Keratinocyte (primary cell): Measurements from ENCODE around the gene AOPEP. TPM values are rescaled to one million over a fixed set of nuclear protein-coding genes. Genes with fewer than 3 reads are reported as not detected.

Experiments
- DNase-seq: peaks from one replicate; pipeline ENCODE4 v3.0.0-alpha.2; 2011; ENCODE audit warnings: low read depth, missing footprints, low spot score
- FAIRE-seq: peaks from 2 replicates; lab custom pipeline; 2011; peaks lifted over from hg19 to GRCh38; lab: Jason Lieb, UNC
- H2AFZ ChIP-seq: 2 replicates; pipeline ENCODE4 v1.6.0; 2012; ENCODE audit warnings: low read length, control low read depth, inconsistent platforms; ENCODE audit not compliant: control insufficient read depth
- H3K27ac ChIP-seq: 2 replicates; pipeline ENCODE4 v1.5.1; 2011; ENCODE audit warnings: low read length; ENCODE audit not compliant: control insufficient read depth, insufficient read depth
- H3K27me3 ChIP-seq: 3 replicates; pipeline ENCODE4 v1.6.0; 2011; ENCODE audit warnings: low read length; ENCODE audit not compliant: control insufficient read depth, insufficient read depth; ENCODE audit errors: extremely low read depth
- H3K36me3 ChIP-seq, 2 experiments: 2 replicates in 1 of 2; 3 replicates in 1 of 2; pipeline ENCODE4 v1.5.1; 2011; ENCODE audit warnings: low read length in 2 of 2, mild to moderate bottlenecking in 1 of 2; ENCODE audit not compliant: control insufficient read depth in 2 of 2, insufficient read depth in 2 of 2; ENCODE audit errors: extremely low read depth in 1 of 2
- H3K4me1 ChIP-seq: 3 replicates; pipeline ENCODE4 v1.5.1; 2011; ENCODE audit warnings: low read length; ENCODE audit not compliant: control insufficient read depth, insufficient read depth; ENCODE audit errors: extremely low read depth
- H3K4me2 ChIP-seq: 3 replicates; pipeline ENCODE4 v1.6.0; 2011; ENCODE audit warnings: low read depth, low read length; ENCODE audit not compliant: control insufficient read depth, insufficient read depth; ENCODE audit errors: extremely low read depth
- H3K4me3 ChIP-seq, 3 experiments: fragments of 200-600 bp in 1 of 3; sonication (generic) in 1 of 3; 2 replicates in 2 of 3; 3 replicates in 1 of 3; pipeline ENCODE4 v1.5.1; 2011 to 2016; ENCODE audit warnings: low read length in 3 of 3, mild to moderate bottlenecking in 3 of 3, control low read depth in 2 of 3, inconsistent platforms in 1 of 3, low read depth in 1 of 3, mixed read lengths in 1 of 3, mixed run types in 1 of 3, moderate library complexity in 1 of 3; ENCODE audit not compliant: control insufficient read depth in 2 of 3, insufficient read depth in 2 of 3; ENCODE audit errors: extremely low read depth in 1 of 3
- H3K79me2 ChIP-seq: 2 replicates; pipeline ENCODE4 v1.6.0; 2012; ENCODE audit warnings: low read length; ENCODE audit not compliant: control insufficient read depth, insufficient read depth
- H3K9ac ChIP-seq: 3 replicates; pipeline ENCODE4 v1.6.0; 2011; ENCODE audit warnings: low read length; ENCODE audit not compliant: control insufficient read depth, insufficient read depth; ENCODE audit errors: extremely low read depth
- H3K9me1 ChIP-seq: 3 replicates; pipeline ENCODE4 v1.6.0; 2011; ENCODE audit warnings: low read length; ENCODE audit not compliant: control insufficient read depth, insufficient read depth; ENCODE audit errors: extremely low read depth
- H3K9me3 ChIP-seq: 2 replicates; pipeline ENCODE4 v1.5.1; 2012; ENCODE audit warnings: low read depth, low read length; ENCODE audit not compliant: control insufficient read depth
- H4K20me1 ChIP-seq: 3 replicates; pipeline ENCODE4 v1.6.0; 2011; ENCODE audit warnings: low read length; ENCODE audit not compliant: control insufficient read depth, insufficient read depth; ENCODE audit errors: extremely low read depth
- EZH2 ChIP-seq: IDR thresholded peaks from one replicate; pipeline ENCODE4 v1.6.1; 2012; ENCODE audit warnings: inconsistent platforms, mild to moderate bottlenecking, low read length, moderate library complexity
- dilution Hi-C: fragments of 300-500 bp; cut with MboI; formaldehyde crosslinking; loops from one replicate; pipeline ENCODE4 v1.7.0; 2020; ENCODE audit warnings: low sequenced_read_pairs; ENCODE audit not compliant: extremely low pct_ligation_motif_present
- polyA plus RNA-seq, 5 experiments: library from polyadenylated mRNA; depleted of rRNA in 3 of 5; stranded (reverse) in 3 of 5; stranded (forward) in 1 of 5; unstranded in 1 of 5; fragments of >200 nt; gene quantifications; 1 replicate in 1 of 5; 2 replicates in 3 of 5; 3 replicates in 1 of 5; pipeline versions ENCODE4 v1.2.1 to v1.2.3, GENCODE V29; 2011 to 2012; ENCODE audit warnings: missing spikeins in 2 of 5, low read depth in 1 of 5, low replicate concordance in 1 of 5
- TF ChIP-seq, protein P1 (sequence below), 3 experiments: IDR thresholded peaks in 1 of 3; conservative IDR thresholded peaks in 1 of 3; optimal IDR thresholded peaks in 1 of 3; 2 replicates in 2 of 3; 3 replicates in 1 of 3; pipeline versions ENCODE3 to v1.5.1; 2011; ENCODE audit warnings: low read length in 3 of 3, mild to moderate bottlenecking in 3 of 3, moderate library complexity in 2 of 3, control low read depth in 1 of 3, inconsistent platforms in 1 of 3; ENCODE audit not compliant: insufficient read depth in 2 of 3; ENCODE audit errors: extremely low read depth in 1 of 3

AOPEP gene
- polyA plus RNA-seq, 1 donor (not counting 4 experiments of a cell fraction or from before 2014, with no cell fraction given), result 27.0 TPM

DNA sequence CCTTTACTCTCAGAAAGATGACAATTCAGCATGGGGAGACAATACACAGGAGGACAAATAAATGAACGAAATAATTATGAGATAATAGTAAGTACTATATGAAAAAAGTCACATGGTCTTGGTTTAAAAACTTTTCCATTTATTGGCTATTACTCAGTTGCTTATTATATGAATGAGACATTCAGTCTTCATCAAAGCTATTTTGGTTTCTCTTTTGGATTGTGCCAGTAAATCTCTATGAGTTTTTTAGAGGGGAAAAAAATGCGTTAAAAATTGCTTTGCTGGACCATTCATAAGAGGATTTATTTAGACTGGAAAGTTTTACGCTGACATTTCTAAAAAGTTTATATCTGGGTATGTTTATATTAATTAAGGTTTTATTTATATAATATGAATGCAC lies 137.7 kb downstream of the AOPEP start:
- no peaks in the 10 kb centered on the region for H3K27me3 ChIP-seq
- H2AFZ ChIP-seq, result no peak overlapping the region
- H3K9me3 ChIP-seq, result no peaks in the 10 kb centered on the region
- H3K4me2 ChIP-seq, result no peak overlapping the region
- no peak overlapping the region for H3K27ac ChIP-seq
- no peak for TF ChIP-seq EZH2
- TF ChIP-seq, protein P1, sequence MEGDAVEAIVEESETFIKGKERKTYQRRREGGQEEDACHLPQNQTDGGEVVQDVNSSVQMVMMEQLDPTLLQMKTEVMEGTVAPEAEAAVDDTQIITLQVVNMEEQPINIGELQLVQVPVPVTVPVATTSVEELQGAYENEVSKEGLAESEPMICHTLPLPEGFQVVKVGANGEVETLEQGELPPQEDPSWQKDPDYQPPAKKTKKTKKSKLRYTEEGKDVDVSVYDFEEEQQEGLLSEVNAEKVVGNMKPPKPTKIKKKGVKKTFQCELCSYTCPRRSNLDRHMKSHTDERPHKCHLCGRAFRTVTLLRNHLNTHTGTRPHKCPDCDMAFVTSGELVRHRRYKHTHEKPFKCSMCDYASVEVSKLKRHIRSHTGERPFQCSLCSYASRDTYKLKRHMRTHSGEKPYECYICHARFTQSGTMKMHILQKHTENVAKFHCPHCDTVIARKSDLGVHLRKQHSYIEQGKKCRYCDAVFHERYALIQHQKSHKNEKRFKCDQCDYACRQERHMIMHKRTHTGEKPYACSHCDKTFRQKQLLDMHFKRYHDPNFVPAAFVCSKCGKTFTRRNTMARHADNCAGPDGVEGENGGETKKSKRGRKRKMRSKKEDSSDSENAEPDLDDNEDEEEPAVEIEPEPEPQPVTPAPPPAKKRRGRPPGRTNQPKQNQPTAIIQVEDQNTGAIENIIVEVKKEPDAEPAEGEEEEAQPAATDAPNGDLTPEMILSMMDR (optimal IDR thresholded peaks at IDR 0.05 in 1 of 3, IDR thresholded peaks at IDR 0.05 in 1 of 3, conservative IDR thresholded peaks at IDR 0.05 in 1 of 3; ENCODE audit: extremely low read depth in 1 of 3, insufficient read depth in 2 of 3, low read length in 3 of 3), result no peak
- peaks cover 24% of the 10 kb centered on the region for H3K4me1 ChIP-seq
- no peak overlapping the region for H3K9ac ChIP-seq
- no peaks in the 10 kb centered on the region for H4K20me1 ChIP-seq
- H3K9me1 ChIP-seq, result no peaks in the 10 kb centered on the region
- no peak for FAIRE-seq
- no peaks in the 10 kb centered on the region for H3K36me3 ChIP-seq
- no peaks in the 10 kb centered on the region for H3K79me2 ChIP-seq
- dilution Hi-C loops, result no loop called here
- no peak overlapping the region for H3K4me3 ChIP-seq
- DNase-seq, result no peak

DNA sequence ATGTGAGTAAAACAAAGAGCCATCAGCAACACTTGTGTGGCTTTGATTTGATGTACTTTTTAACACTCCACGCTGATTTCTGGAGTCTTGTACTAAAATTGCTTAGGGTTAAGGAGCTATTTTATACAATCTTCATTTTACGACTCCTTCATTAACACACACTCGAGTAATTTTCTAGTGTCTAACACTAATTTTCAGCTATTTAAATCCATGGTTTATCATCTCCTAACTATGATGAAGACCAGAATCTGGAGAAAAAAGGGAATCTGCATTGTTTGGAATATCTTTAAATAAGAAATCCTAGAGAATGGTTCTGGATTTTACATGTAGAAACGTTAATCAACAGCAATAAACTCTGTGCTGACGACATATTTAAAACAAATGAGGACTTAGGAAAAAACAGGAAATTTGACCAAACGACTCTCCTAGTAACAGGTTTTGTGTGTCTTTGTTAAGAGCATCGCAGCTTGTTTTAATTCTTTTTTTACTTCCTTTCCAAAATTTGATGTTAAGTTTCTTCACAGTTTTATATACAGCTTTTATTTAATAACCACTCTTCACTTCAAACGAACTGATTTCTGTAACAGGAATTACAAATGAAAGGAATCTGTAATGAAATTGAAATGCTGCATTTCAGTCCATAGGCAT lies 138.5 kb downstream of the AOPEP start:
- H3K4me1 ChIP-seq, result peaks cover 32% of the 10 kb centered on the region
- TF ChIP-seq, protein P1 (optimal IDR thresholded peaks at IDR 0.05 in 1 of 3, IDR thresholded peaks at IDR 0.05 in 1 of 3, conservative IDR thresholded peaks at IDR 0.05 in 1 of 3; ENCODE audit: extremely low read depth in 1 of 3, insufficient read depth in 2 of 3, low read length in 3 of 3), result no peak
- TF ChIP-seq EZH2, result no peak
- no peak overlapping the region for H2AFZ ChIP-seq
- H3K4me2 ChIP-seq, result no peak overlapping the region
- H3K9me1 ChIP-seq, result no peaks in the 10 kb centered on the region
- dilution Hi-C loops, result no loop called here
- DNase-seq (no peak), FAIRE-seq (no peak)
- no peak overlapping the region for H3K27ac ChIP-seq
- no peaks in the 10 kb centered on the region for H3K79me2 ChIP-seq
- H3K9ac ChIP-seq, result no peak overlapping the region
- H3K9me3 ChIP-seq, result no peaks in the 10 kb centered on the region
- H4K20me1 ChIP-seq, result no peaks in the 10 kb centered on the region
- H3K27me3 ChIP-seq, result no peaks in the 10 kb centered on the region
- no peaks in the 10 kb centered on the region for H3K36me3 ChIP-seq
- H3K4me3 ChIP-seq, result no peak overlapping the region
